Measurements from ENCODE around the gene FHIT.

DNA sequence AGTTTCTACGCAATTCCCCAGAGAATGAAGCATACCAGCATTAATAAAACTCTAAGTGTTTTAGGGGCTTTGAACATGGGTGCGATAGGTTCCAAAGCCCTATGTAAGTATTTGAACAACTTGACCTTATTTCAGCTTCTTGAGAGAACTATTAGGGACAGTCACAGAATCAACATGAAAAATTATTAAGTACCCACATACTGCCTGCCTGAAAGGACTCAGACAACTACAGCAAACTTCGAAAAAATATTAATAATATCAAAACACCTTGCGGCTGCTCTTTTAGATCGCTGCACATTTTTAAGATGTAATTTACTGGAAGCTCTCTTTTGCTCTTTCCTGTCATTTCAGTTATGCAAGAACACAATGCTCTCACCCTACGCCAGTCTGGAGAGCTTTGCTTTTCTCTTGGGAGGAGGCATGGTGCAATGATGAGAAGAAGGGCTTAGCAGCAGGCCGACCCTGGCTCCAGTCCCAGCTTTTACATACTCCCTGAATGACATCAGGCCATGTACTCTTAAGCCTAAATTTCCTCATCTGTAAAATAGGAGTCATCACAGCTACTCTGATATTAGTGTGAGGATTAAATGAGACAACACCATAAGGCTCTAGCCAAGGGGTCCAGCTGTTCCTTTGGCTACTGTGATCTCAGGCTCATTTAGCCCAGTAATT, 640.7 kb downstream of the FHIT start:
- TF ChIP-seq, protein P1, sequence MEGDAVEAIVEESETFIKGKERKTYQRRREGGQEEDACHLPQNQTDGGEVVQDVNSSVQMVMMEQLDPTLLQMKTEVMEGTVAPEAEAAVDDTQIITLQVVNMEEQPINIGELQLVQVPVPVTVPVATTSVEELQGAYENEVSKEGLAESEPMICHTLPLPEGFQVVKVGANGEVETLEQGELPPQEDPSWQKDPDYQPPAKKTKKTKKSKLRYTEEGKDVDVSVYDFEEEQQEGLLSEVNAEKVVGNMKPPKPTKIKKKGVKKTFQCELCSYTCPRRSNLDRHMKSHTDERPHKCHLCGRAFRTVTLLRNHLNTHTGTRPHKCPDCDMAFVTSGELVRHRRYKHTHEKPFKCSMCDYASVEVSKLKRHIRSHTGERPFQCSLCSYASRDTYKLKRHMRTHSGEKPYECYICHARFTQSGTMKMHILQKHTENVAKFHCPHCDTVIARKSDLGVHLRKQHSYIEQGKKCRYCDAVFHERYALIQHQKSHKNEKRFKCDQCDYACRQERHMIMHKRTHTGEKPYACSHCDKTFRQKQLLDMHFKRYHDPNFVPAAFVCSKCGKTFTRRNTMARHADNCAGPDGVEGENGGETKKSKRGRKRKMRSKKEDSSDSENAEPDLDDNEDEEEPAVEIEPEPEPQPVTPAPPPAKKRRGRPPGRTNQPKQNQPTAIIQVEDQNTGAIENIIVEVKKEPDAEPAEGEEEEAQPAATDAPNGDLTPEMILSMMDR (IDR thresholded peaks at IDR 0.05) = no peak
- TF ChIP-seq POLR2AphosphoS5 (IDR thresholded peaks at IDR 0.05) = peak; percentile 41 to 48
- TF ChIP-seq POLR2A (IDR thresholded peaks at IDR 0.05; ENCODE audit: low read depth) = no peak
- peak; percentile 17 for TF ChIP-seq EP300 (IDR thresholded peaks at IDR 0.05)

All from esophagus muscularis mucosa (tissue), 4 donors.